ENCODE results near the gene TTLL3.
A peak's percentile ranks its signal among the peaks of the same experiment; 100 is the strongest.
"Not testable (repeated sequence)": the region's sequence is repeated elsewhere in the genome, so short reads cannot be mapped to it uniquely, and the experiment has no call there.

The TTLL3 gene

GRCh38 chr3:9863058-9863772, 53.2 kb downstream of the TTLL3 start:
- DNase-seq (ENCODE audit: low read depth) = no peak
- TF ChIP-seq CTCF (conservative IDR thresholded peaks at IDR 0.05; ENCODE audit: low read length) = no peak
- H3K4me3 ChIP-seq (ENCODE audit: low read length) = peak overlapping the region; percentile 38

- no peak for TF ChIP-seq CTCF (conservative IDR thresholded peaks at IDR 0.05; ENCODE audit: low read length)
- no peak overlapping the region for H3K4me3 ChIP-seq (ENCODE audit: low read length)
- DNase-seq (ENCODE audit: low read depth) = peak; percentile 87
These were observed 54.3 kb downstream of the TTLL3 start for GRCh38 chr3:9864200-9864927.

DNA sequence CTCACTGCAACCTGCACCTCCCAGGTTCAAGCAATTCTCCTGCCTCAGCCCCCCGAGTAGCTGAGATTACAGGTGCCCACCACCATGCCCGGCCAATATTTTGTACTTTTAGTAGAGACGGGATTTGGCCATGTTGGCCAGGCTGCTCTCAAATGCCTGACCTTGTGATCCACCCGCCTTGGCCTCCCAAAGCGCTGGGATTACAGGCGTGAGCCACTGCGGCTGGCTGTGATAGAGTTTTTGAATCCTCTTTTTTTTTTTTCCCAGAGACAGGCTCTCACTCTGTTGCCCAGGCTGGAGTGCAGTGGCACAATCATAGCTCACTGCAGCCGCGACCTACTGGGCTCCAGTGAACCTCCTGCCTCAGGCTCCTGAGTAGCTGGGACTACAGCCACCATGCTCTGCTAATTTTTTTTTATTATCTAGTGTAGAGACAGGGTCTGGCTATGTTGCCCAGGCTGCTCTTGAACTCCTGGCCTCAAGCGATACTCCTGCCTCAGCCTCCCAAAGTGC, 55.1 kb downstream of the TTLL3 start:
- not testable (repeated sequence) for H3K4me3 ChIP-seq (ENCODE audit: low read length)

GRCh38 chr3:9866639-9867038, 56.6 kb downstream of the TTLL3 start:
- peak; percentile 25 for DNase-seq (ENCODE audit: low read depth)
- TF ChIP-seq CTCF (conservative IDR thresholded peaks at IDR 0.05; ENCODE audit: low read length) = no peak
- H3K4me3 ChIP-seq (ENCODE audit: low read length) = no peak overlapping the region

More for the DNA sequence above, 55.1 kb downstream of the TTLL3 start:
- DNase-seq (ENCODE audit: low read depth) = not testable (repeated sequence)

DNA sequence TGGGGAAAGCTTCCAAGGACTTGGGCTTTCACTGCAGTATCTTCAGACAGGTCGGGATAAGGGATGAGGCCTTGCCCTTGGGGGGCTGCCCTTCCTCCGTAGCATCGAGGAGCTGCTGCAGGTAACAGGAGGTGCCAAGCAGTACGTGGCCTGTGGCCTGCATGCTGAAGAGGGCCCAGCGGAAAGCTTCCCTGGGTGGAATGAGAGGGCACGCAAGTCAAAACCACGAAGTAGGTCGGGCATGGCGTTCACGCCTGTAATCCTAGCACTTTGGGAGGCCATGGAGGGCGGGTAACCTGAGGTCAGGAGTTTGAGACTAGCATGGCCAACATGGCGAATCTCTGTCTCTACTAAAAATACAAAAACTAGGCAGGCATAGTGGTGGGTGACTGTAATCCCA, 57.0 kb downstream of the TTLL3 start:
- no peak for DNase-seq (ENCODE audit: low read depth)
- H3K4me3 ChIP-seq (ENCODE audit: low read length) = no peak overlapping the region
- TF ChIP-seq CTCF (conservative IDR thresholded peaks at IDR 0.05; ENCODE audit: low read length) = no peak

DNA sequence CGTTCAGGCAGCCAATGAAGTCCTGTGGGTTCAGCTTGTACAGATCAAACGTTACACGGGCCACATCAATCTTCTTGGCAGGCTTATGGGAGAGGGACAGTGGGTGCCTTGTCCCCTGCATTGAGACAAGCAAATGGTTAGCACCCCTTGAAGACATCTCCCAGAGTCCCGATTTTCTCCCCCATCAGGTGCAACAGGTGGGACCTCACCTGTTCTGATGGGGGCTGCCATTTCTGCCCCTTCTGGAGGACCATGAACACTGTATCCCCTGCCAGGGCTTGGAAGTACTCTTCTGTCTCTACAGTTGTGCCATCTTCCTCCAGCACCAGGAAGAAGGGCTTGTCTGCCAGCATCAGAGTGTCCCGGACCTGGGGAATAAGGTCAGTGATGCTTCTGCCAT, 59.9 kb downstream of the TTLL3 start:
- TF ChIP-seq CTCF (conservative IDR thresholded peaks at IDR 0.05; ENCODE audit: low read length) = no peak
- no peak for DNase-seq (ENCODE audit: low read depth)
- no peak overlapping the region for H3K4me3 ChIP-seq (ENCODE audit: low read length)

DNA sequence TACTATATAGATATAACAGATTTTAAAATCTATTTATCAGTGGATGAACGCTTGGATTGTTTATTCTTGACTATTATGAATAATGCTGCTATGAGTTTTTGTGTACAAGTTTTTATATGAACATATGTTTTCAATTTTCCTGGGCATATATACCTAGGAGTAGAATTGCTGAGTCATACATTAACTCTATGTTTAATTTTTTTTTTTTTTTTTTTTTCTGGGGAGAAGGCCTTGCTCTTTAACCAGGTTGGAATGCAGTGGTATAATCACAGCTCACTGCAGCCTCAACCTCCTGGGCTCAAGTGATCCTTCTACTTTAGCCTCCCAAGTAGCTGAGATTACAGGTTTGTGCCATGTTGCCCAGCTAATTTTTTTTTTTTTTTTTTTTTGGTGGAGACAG, 60.9 kb downstream of the TTLL3 start:
- peak; percentile 66 for DNase-seq (ENCODE audit: low read depth)
- no peak overlapping the region for H3K4me3 ChIP-seq (ENCODE audit: low read length)
- TF ChIP-seq CTCF (conservative IDR thresholded peaks at IDR 0.05; ENCODE audit: low read length) = no peak

DNA sequence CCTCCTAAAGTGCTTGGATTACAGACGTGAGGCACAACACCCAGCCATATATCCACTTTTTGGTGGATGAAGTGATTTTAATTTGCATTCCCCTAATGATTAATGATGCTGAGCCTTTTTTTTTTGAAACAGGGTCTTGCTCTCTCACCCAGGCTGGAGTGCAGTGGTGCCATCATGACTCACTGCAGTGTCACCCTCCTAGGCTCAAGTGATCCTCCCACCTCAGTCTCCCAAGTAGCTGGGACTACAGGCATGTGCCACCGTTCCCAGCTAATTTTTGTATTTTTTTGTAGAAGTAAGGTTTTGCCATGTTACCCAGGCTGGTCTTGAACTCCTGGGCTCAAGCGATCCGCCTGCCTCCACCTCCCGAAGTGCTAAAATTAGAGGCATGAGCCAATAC, 62.0 kb downstream of the TTLL3 start:
- not testable (repeated sequence) for DNase-seq (ENCODE audit: low read depth)

More for the DNA sequence above, 62.0 kb downstream of the TTLL3 start:
- H3K4me3 ChIP-seq (ENCODE audit: low read length) = not testable (repeated sequence)

Measured in AG10803 (cell line).